ENCODE data around the gene LGALS7. TPM values are rescaled to one million over a fixed set of nuclear protein-coding genes. Genes with fewer than 3 reads are reported as not detected.
"Not testable (repeated sequence)": the region's sequence is repeated elsewhere in the genome, so short reads cannot be mapped to it uniquely, and the experiment has no call there.

Gene LGALS7
- total RNA-seq (2021) (1.7 and 2.1 TPM in 2 replicates), Bru-seq, nascent RNA (percentile 27 among the genes with signal in this experiment), BruChase-seq, experiment 1, labeled RNA remaining after a 2-hour chase (percentile 10 among the genes with signal in this experiment), BruChase-seq, experiment 2, labeled RNA remaining after a 6-hour chase (not detected)
- long read RNA-seq, partial matches to known transcripts = 0 of 1 reads
- long read RNA-seq, other reads (novel, unspliced or antisense) = 1 of 1 reads

GRCh38 chr19:38773469-38774177, at the start of gene LGALS7:
Gene LGALS7 (minus strand): TSS chr19:38773517. CDS start chr19:38773492, 25 bp downstream.
- Histone ChIP-seq H3K4me1 (replicated peaks; ENCODE audit: insufficient read depth) (no peaks in the 10 kb centered on the region), H3K79me2 (ENCODE audit: low read depth) (no peaks in the 10 kb centered on the region), H3K4me2 (no peak within 1 kb of the TSS), H4K20me1 (ENCODE audit: insufficient read depth) (no peaks in the 10 kb centered on the region), H3K27me3 (ENCODE audit: insufficient read depth, low read depth) (no peaks in the 10 kb centered on the region), H3K36me3 (ENCODE audit: low read depth) (no peaks in the 10 kb centered on the region), H3K9me2 (ENCODE audit: insufficient read depth) (no peaks in the 10 kb centered on the region), H3K4me3 (no peak within 1 kb of the TSS), H3K27ac (no peak within 1 kb of the TSS), H2AFZ (no peak within 1 kb of the TSS), H3F3A (ENCODE audit: insufficient read depth, low read depth) (no peaks in the 10 kb centered on the region; the same call in 1 of the 2 replicates), H3K9me3 (ENCODE audit: insufficient read depth, low read depth) (no peaks in the 10 kb centered on the region)
- CTCF ChIA-PET = interaction anchor here (0.6 kb wide), 1 partner anchor 37 kb away, joined by 3 read pairs; no protein-coding TSS in a partner anchor
- POLR2A ChIA-PET (ENCODE audit: unreplicated experiment) = no interaction called here
- BruUV-seq (replicated peaks) = no TSS peak
- intact Hi-C loops (cut with micrococcal nuclease; ENCODE audit: unreplicated experiment) = no loop called here
- TF ChIP-seq CTCF (conservative IDR thresholded peaks at IDR 0.05) (no peak), EZH2 (IDR thresholded peaks at IDR 0.05; ENCODE audit: low read depth) (no peak)
- DNase-seq = no peak

- H3K9me3 ChIP-seq (ENCODE audit: insufficient read depth, low read depth); H2AFZ ChIP-seq; H3K4me1 ChIP-seq (replicated peaks; ENCODE audit: insufficient read depth); H3K9me2 ChIP-seq (ENCODE audit: insufficient read depth); H3K36me3 ChIP-seq (ENCODE audit: low read depth); H3K4me3 ChIP-seq; H3K4me2 ChIP-seq; BruUV-seq (replicated peaks); DNase-seq; H3K27ac ChIP-seq; intact Hi-C loops (cut with micrococcal nuclease; ENCODE audit: unreplicated experiment); H3K79me2 ChIP-seq (ENCODE audit: low read depth); H4K20me1 ChIP-seq (ENCODE audit: insufficient read depth); H3K27me3 ChIP-seq (ENCODE audit: insufficient read depth, low read depth); H3F3A ChIP-seq (ENCODE audit: insufficient read depth, low read depth): not testable (repeated sequence)
- ChIA-PET POLR2A (ENCODE audit: unreplicated experiment) (interaction anchor here (0.7 kb wide), 1 partner anchor 524 kb away, joined by 6 read pairs; no protein-coding TSS in a partner anchor), CTCF (interaction anchor here (0.6 kb wide), 1 partner anchor 117 kb away, joined by 3 read pairs; no protein-coding TSS in a partner anchor)
Observed at GRCh38 chr19:38821230-38821825, 48.0 kb upstream of the LGALS7 start.

GRCh38 chr19:38819231-38819920, 46.1 kb upstream of the LGALS7 start:
- Histone ChIP-seq H3K27me3 (ENCODE audit: insufficient read depth, low read depth) (no peaks in the 10 kb centered on the region), H3K9me2 (ENCODE audit: insufficient read depth) (no peaks in the 10 kb centered on the region), H3K27ac (no peak overlapping the region), H2AFZ (no peak overlapping the region), H3K4me2 (no peak overlapping the region), H3F3A (ENCODE audit: insufficient read depth, low read depth) (peaks cover 4% of the 10 kb centered on the region; the same call in 1 of the 2 replicates), H3K36me3 (ENCODE audit: low read depth) (no peaks in the 10 kb centered on the region; the same call in 1 of the 2 replicates), H3K4me3 (no peak overlapping the region), H3K4me1 (replicated peaks; ENCODE audit: insufficient read depth) (peaks cover 8% of the 10 kb centered on the region; the same call in 1 of the 2 replicates), H4K20me1 (ENCODE audit: insufficient read depth) (no peaks in the 10 kb centered on the region), H3K79me2 (ENCODE audit: low read depth) (no peaks in the 10 kb centered on the region), H3K9me3 (ENCODE audit: insufficient read depth, low read depth) (no peaks in the 10 kb centered on the region)
- POLR2A ChIA-PET (ENCODE audit: unreplicated experiment) = interaction anchor here (0.6 kb wide), 1 partner anchor 149 kb away, joined by 4 read pairs; no protein-coding TSS in a partner anchor
- intact Hi-C loops (cut with micrococcal nuclease; ENCODE audit: unreplicated experiment) = no loop called here
- CTCF ChIA-PET = interaction anchor here (0.5 kb wide), 1 partner anchor 38 kb away, joined by 6 read pairs; no protein-coding TSS in a partner anchor
- no peak for DNase-seq
- no peak for TF ChIP-seq EZH2 (IDR thresholded peaks at IDR 0.05; ENCODE audit: low read depth)
- no peak for TF ChIP-seq CTCF (conservative IDR thresholded peaks at IDR 0.05)
- no TSS peak for BruUV-seq (replicated peaks)
